SW480 (cell line): Measurements from ENCODE around the gene IQSEC1.

Experiments used
- DNase-seq: peaks from one replicate; pipeline ENCODE4 v3.0.0-alpha.2; 2016; ENCODE audit warnings: low spot score

The IQSEC1 gene

DNA sequence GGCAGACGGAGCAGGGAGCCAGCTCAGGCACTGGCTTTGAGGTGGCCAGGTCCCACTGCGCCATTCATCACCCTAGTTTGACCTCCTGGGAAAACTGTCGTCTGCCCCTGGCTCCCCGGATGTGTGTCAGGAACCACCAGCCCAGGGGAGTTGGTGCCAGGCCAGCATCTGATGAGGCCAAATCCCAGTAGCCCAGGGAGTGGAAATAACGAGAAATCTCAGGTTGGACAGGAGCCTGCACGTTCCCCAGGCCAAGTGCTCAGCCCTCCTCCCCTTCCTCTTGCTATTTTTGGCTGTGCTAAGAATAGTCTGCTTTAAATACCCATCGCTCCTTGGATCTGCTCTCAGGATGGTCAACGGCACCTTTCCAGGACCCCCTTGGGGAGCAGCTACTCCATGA, 138.8 kb downstream of the IQSEC1 start:
- DNase-seq: no peak

DNA sequence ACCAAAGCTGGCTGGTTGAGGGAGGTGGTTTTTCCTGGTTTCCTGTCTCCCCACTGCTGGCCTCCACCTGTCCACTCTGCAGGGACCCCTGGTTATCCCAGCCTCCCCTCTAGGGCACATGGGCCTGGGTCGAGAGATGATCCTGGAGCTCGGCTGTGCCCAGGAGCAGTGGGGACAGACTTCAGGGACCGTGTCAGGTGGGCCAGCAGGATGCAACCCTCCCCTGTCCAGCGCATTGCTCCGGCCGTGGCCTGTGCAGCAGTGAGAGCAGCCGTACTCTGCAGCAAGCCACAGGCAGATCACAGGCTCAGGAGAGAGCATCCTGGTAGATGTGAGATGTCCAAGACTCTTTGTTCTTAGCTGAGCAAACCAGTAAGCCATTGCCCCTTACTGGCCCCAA, 139.3 kb downstream of the IQSEC1 start:
- no peak for DNase-seq

DNA sequence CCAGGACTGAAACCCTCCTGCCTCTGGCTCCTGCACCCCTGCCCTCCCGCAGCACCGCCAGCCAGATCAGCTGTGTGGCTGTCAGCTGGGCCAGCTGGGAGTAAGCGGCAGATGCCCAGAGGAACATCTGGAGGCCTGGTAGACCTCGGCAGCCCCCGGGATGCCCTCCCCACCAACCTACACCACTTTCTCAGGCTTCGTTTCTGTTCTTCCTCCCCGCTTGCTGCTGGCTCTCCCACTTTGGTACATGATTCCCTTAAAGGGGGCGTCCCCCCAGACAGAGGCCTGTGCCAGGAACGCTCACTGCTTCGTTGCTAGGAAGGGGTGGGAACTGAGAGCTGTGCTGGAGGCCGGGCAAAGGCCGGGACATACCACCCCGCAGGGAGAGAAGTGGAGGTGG, 140.5 kb downstream of the IQSEC1 start:
- no peak for DNase-seq

DNA sequence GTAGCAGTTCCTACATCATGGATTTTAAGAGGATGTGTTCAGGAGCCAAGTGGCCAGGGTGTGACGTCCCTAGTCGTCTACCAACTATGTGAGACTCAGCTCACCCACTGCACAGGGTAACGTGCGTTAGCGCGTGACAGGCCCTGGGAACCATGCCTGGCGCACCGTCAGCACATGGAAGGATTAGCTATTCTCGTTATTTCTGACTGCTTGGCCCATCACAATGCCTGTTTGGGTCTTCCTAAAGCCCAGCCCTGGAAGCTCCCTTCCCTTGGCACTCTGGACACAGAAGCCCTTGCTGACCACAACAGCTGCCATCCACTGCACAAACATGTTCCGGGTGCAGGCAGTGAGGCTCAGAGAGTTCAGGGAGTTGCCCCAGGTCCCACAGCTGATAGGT, 140.9 kb downstream of the IQSEC1 start:
- no peak for DNase-seq

DNA sequence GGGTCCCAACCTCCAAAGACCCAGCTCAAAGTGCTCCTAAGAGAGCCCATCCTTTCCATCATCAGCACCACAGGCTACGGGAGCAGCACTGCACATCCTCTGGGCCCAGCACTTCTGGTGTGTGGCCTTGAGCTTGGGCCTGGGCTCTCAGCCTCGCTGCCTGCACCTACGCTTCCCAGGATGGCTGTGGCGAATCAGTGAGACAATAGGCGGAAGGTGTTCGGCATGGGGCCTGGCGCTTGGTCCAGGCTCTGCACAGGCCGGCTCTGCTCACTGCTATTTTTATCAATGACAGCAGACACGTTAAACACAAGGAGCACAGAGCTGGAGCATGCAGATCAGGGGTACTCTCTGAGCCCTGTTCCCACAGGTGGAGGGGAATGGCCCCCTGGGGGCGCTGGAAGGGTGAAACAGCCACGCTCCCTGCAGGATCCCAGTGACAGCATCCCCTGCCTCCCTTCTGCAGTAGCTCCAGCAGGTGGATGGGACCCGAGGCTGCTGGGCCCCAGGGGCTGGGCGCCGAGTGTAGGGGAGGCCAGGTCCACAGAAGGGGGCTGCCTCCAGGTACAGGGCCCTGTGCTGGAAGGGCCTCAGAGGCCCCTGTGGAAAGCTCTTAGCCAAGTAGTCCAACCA, 141.8 kb downstream of the IQSEC1 start:
- no peak for DNase-seq

DNA sequence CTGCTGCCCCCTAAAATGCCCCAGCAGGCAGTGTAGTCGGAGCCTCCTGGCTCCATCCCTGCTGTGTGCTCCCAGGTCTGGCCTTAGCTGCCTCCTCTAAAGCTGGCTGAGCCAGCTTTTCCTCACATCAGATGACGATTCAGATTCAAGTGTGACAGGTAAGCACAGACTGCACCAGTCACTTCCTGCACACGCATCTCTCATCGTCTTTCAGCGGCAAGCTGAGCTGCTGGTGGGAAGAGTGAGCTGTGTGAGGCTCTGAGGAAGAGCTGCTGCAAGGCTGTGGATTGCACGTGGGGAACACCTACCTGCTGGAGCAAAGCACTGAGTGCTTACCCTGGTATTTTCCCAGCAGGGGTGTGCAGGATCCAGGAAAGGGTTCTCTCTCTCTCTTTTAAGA, 143.4 kb downstream of the IQSEC1 start:
- DNase-seq: no peak

DNA sequence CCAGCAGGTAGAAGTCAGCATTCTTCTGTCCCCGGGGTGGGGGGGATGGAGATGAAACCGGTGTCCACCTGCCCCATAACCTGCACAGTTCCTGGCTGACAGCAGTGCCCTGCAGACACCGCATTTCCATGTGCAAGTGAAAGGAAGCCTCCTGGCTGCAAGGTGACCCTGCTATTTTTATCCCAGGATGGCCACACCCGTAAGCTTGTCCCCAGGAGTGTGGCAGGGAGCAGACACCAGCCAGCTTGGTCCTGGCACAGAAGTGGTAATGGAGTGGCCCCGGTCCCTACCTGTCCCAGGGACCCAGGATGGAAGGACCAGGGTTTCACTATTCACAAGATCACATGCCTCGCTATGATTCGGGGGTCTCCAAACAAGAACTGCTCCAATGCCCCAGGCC, 146.6 kb downstream of the IQSEC1 start:
- no peak for DNase-seq

DNA sequence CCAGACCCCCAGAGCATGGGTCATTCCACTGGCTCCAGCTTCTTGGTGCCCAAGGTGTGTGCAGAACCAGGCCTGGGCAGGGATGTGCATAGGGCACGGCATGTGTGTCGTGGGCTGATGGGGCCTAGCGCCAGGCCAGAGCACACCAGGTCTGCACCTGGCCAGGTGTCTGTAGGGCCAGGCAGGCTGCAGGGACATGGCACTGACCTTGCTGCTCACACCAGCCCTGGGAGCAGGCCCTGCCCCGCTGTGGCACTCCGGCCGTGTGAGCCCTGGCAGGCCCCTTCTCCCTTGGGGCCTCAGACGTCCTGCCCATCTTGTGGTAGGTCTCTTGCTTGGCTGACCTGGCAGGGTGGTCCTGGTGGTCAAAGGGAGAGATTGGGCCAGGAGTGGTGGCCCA, 147.6 kb downstream of the IQSEC1 start:
- no peak for DNase-seq

DNA sequence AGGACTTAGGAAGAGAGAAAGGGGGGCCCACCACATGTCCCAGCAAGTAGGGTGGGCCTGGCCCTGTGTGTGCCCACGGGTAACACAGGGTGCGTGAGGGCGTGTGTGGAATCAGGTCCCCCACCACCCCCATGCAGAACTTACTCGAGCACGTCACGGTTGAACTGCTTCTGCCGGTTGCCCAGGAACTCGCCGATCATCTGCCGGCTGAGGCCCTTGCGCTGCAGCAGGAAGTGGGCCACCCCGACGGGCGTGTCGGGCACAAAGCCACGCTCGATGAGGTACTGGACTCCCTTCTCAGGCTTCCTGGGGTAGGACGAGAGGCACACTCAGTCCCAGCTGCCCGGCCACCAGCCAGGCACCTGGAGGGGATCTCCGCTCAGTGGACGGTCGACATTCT, 148.8 kb downstream of the IQSEC1 start:
- DNase-seq: no peak

DNA sequence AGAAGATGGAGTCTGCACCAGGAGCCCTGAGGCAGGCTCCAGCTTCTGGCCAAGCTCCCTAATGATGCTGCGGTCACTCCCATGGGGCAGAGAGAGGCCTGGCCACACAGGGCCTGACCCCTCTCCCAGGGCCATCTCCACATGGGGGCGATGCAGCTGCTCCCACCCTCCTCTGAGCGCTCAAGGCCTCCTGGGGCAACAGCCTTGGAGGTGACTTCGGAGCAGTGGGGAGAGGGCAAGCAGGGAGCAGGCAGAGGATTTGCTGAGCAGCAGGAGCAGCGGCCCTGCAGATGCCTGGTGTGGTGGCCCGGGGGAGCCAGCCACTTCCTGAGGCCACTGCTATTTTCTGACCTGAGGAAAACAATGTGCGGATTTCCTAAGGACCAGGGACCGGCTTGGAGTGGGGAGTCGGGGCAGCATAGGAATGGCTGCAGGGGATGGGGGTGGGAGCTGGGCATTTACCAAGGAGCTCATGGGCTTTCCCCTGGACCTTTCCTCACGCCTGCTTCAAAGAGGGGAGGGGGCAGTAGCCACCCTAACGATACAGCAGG, 150.3 kb downstream of the IQSEC1 start:
- no peak for DNase-seq

DNA sequence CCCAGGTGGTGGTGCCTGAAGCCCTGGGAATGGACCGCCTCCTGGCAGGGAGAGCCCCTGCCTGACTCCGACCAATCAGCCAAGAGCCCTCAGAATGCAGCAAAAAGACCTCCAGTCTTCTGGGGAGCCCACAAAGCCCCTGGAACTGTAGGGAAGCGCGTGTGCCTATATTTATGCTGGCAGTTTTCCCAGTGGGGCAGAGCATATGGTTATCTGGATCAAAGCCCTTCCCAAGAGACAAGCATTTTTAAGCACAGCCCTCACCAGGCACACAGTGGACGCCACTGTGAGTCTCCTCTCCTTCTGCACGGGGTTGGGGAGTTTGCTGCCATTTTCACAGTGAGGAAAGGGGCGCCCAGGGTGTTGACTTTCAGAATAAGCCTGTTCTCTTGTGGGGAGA, 150.9 kb downstream of the IQSEC1 start:
- DNase-seq: no peak

DNA sequence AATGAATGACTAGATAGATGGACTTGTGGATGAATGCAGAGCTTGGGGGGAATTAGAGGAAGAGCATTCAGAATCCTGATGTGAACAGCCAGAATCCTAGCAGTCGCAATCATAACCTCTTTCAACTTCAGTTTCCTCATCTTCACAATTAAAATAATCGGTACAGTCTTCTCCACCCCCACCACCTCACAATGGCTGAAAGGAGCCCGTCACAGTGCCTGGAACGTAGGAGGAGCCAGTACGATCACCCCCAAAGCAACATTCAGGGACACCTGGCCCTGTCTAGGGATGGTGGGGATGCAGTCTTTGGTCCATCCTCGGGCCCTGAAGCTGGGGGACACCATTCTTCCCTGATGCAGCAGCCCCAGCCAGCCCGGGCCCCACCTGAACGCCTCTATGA, 151.5 kb downstream of the IQSEC1 start:
- no peak for DNase-seq

DNA sequence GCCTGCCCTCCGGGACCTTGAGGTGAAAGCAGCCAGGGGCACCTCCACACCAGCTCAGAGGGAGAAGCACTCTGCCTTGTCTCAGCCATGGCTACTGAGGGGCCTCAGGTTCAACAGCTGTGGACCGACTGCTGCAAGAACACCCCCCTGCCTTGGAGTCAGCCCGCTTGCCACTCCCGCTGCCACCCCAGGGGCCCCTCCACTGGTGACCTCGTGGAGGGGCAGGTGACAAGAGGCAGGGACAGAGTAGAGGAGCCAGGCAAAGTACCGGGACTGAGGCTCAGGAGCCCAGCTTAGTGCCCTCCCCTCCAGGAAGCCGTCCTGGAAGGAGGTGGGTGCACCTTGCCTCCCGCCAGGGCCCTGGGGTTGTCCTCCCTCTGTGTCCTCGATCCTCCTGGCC, 152.3 kb downstream of the IQSEC1 start:
- no peak for DNase-seq

DNA sequence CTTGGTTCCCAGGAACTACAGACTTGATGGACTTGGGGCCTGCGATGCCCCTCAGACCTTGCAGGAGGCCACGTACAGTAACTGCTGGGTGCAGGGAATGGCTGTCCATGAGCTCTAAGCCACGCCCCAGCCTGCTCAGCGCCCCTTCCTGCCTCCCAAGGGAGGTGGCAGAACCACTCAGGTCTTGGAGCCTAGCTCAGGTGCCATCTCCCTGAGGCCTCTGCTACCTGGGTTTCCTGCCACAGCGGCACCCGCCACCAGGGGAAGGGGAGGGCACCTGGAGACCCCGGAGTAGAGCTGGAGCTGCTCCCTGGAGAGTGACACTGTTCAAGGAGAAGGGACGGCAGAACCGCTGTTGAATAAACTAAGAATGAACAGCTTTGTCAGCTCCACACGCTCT, 154.0 kb downstream of the IQSEC1 start:
- no peak for DNase-seq

DNA sequence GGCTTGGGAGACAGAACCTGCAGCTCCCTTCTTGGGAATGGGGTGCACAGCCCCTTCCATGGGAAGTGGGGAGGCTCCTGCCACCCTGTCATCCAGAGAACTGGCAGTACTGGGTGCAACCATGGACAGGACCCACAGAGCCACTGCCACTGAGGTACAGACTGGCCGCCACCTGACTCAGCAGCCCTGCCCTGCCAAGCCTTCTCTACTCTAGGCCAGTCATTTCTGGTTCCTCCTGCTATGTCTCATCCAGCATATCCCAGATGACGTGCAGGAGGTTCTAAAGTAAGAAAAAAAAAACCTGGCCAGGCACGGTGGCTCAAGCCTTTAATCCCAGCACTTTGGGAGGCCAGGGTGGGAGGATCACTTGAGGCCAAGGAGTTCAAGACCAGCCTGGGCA, 155.0 kb downstream of the IQSEC1 start:
- no peak for DNase-seq

DNA sequence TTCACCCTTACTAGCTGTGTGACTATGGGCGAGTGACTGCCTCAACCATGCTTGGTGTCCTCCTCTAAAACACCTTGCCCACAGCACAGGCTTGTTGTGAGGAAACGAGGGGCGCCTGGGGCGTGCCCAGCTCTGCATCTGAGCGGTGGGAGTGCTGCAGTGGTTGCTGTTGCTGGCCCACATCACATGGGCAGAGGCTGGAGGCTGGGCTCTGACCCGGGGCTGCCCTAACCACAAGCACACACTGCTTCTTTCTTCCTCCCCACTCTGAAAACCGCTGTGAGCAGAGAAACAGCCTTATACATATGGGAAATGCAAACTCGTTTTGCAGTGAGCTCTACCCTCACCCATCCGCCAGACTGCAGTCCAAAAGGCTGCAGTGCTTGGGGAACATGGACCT, 157.1 kb downstream of the IQSEC1 start:
- peak; percentile 32 for DNase-seq

DNA sequence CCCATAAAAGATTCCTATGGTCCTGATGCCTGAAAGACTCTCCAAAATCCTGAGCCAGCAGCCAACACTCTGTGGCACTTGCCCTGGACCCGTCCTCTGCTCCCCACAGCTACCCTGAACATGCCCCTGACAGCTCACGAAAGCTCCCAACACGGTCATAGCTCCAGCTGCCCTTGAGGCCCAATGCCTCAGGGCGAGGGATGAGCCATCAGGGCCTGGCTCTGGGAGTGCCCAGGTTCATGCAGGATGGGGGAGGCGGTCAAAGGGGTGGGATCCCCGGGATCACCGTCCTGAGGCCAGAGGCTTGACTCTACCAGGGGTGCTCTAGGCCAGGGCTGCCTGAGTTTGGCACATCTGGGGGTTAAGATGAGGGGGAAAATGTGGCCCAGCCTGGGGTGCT, 159.1 kb downstream of the IQSEC1 start:
- DNase-seq: no peak

DNA sequence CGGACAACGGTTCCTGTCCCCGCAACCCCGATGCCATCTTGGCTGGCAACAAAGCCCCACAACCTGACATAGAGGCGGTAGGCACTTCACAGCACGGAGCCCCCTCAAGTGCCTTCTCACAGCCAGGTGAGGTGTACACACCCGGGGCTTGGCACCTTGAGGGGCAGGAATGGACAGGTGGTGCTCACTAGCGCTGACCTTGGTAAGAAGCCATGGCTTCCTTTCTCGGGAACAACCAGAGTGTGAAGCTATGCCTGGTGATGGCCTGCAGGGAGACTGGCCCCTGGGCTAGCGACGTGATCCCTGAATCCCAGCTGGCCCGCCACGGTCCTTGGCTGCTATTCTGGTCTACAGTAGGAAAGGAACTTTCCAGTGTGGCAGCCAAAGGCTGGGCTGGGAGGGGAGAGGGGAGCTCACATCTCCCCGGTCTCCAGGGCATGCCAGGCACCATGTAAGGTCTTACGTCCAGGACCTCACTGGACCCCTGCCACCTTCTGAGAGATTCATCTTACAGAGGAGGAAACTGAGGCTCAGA, 161.3 kb downstream of the IQSEC1 start:
- no peak for DNase-seq

DNA sequence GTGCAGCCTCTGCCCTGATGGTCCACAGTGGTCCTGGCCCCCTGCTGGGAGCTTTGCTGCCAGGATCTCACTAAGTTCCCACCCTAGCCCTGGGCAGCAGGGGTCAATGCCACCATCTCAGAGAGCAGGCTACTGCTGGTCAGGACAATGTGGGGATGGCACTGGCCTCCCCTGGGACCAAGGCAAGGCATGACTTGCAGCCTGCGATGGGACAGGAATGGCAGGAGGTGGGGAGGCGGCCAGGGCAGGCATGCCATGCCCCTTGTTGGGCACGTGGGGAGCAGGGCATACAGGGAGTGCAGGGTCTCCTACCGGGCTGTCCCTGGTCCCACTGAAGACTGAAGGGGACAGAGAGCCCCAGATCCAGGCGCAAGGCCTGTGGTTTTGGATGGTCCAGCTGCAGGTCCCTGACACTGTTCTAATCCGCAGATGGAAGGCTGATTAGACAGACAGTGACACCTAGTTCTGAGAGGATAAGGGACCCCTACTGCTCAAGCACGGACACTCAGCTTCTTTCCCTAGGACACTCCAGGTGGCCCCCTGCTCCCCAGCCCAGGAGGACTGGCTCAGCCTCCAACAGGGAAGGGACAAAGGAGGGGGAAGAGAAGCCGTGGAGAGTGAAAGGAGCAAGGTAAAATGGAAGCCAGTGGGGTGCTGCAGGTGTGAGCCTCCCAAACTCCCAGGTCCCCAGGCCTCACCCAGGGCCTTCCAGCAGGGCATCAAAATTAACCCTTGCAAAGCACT, 162.7 kb downstream of the IQSEC1 start:
- DNase-seq: no peak

DNA sequence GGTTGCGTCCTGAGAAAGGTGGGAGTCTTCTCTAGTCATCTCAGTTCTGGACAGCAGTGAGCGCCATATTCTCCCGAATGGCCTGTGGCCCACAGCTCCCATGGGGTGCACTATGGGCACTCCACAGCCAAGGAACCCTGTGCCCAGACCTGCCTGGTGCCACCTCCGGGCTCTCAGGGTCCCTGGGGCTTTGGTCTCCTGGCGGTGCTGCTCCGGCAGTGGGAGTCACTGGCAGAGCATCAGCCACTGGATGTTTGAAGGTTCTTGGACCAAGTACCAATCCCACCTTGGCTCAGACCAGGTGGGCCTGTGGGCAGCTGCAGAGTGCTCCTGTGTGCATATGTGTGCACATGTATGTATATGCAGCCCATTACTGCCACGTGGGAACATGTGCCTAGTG, 163.5 kb downstream of the IQSEC1 start:
- DNase-seq: no peak

DNA sequence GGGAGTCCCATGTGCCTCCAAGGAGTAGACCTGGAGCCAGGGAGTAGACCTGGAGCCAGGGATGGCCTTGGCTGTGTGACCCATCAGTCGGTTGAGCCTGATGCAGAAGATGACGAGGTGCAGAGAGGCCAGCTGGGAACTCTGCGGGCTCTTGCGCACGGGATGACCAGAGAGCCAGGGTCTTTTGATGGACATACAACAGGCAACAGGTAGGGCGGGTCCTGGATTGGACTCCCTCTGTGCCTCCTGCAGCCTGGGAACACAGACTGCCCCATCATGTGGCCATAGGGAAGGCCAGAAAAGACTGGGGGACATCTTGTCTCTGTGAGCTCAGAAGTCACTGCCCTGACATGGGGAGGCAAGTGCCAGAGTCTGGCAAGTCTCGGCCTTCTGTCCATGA, 164.4 kb downstream of the IQSEC1 start:
- no peak for DNase-seq

DNA sequence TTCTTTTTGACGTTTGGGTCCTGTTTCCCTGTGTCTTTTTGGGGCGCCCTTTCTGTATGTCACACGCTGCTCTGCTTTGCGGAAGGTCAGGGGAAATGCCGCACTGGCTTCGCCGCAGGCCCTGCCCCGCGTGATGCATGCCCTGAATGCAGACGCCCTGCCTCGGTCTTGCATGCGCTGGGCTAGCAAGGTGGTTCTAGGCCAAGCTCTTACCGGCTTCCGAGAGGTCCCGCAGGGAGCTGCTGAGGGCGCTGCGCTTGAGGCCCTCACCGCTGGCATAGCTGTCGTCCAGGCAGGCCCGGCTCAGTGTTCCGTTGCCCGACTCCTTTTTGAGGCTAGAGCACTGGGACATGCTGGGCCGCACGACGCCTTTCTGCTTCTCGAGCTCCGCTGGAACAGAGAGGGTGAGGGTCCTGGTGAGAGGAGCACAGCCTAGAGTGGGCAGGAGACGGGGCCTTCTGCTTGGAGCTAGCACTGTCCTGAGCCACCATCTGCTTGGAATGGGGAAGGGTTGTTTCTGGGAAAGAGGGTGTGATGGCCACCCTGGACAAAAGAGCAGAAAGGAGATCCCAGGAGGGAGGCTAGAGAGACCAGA, 165.0 kb downstream of the IQSEC1 start:
- no peak for DNase-seq

DNA sequence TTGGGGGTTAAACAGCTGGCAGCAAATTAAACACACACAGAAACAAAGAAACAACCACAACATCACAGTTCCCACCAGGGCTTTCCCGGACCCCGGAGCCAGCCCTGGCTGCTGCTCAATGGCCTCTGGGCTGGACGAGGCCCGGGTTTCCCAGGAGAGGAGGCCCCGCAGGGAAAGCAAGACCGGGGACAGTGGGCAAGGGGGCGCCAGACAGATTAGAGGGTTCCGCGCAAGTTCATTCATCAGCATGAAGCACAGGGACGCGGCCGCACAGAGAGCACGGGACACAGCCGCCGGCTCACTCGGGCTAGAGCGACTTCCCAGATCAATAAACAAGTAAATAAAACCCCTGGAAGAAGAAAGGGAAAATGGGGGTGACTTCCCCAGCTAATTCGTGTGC, 165.5 kb downstream of the IQSEC1 start:
- DNase-seq: no peak
